DMS79 treated with DMSO at 0.1 percent for 48 hours (cell line): Measurements from ENCODE around the gene NKX1-1.
"Not testable (repeated sequence)": the region's sequence is repeated elsewhere in the genome, so short reads cannot be mapped to it uniquely, and the experiment has no call there.

ENCODE experiments used
- DNase-seq: peaks from one replicate; lab custom pipeline; 2025; lab: John Stamatoyannopoulos, UW

NKX1-1 gene

GRCh38 chr4:1373892-1374705 is 32.1 kb downstream of the NKX1-1 start:
- DNase-seq = no peak

GRCh38 chr4:1372576-1372975 is 33.7 kb downstream of the NKX1-1 start:
- not testable (repeated sequence) for DNase-seq

- no peak for DNase-seq
Measured at GRCh38 chr4:1371176-1372165, 34.8 kb downstream of the NKX1-1 start.

- no peak for DNase-seq
Measured at GRCh38 chr4:1370321-1371124, 35.7 kb downstream of the NKX1-1 start.

- no peak for DNase-seq
Measured at GRCh38 chr4:1369479-1370079, 36.7 kb downstream of the NKX1-1 start.

- DNase-seq = no peak
Measured at GRCh38 chr4:1369091-1369450, 37.2 kb downstream of the NKX1-1 start.

- DNase-seq = no peak
Measured at GRCh38 chr4:1368421-1369090, 37.7 kb downstream of the NKX1-1 start.

GRCh38 chr4:1367936-1368289 is 38.3 kb downstream of the NKX1-1 start:
- no peak for DNase-seq

- no peak for DNase-seq
Measured at GRCh38 chr4:1367230-1367935, 38.9 kb downstream of the NKX1-1 start.

- DNase-seq = no peak
Measured at GRCh38 chr4:1366371-1367229, 39.6 kb downstream of the NKX1-1 start.

GRCh38 chr4:1365271-1366178 is 40.7 kb downstream of the NKX1-1 start:
- DNase-seq = peak; percentile 91

- DNase-seq = no peak
Measured at GRCh38 chr4:1364748-1365147, 41.5 kb downstream of the NKX1-1 start.

- DNase-seq = no peak
Measured at GRCh38 chr4:1364217-1364616, 42.0 kb downstream of the NKX1-1 start.

GRCh38 chr4:1363513-1363912 is 42.7 kb downstream of the NKX1-1 start:
- no peak for DNase-seq

GRCh38 chr4:1362521-1362920 is 43.7 kb downstream of the NKX1-1 start:
- DNase-seq = no peak

- DNase-seq = no peak
Measured at GRCh38 chr4:1362046-1362445, 44.2 kb downstream of the NKX1-1 start.

- DNase-seq = no peak
Measured at GRCh38 chr4:1361431-1361830, 44.8 kb downstream of the NKX1-1 start.
